Mammary epithelial cell (primary cell): ENCODE data around the gene ZNF565.

Source experiments
- CTCF ChIP-seq, 2 donors: IDR thresholded peaks in 1 of 2; conservative IDR thresholded peaks in 1 of 2; 2 replicates each; pipeline ENCODE4 v1.5.1; 2011 to 2012; ENCODE audit warnings: inconsistent platforms in 2 of 2, low read length in 2 of 2, mild to moderate bottlenecking in 2 of 2, control low read depth in 1 of 2, low read depth in 1 of 2; ENCODE audit not compliant: insufficient read depth in 1 of 2; ENCODE audit errors: extremely low read depth in 1 of 2
- EZH2 ChIP-seq: IDR thresholded peaks from 2 replicates; pipeline ENCODE4 v1.6.1; 2012; ENCODE audit warnings: low read length, inconsistent platforms, borderline replicate concordance

GRCh38 chr19:36183245-36183628 is 31.2 kb downstream of the ZNF565 start:
- TF ChIP-seq EZH2: no peak
- TF ChIP-seq CTCF (conservative IDR thresholded peaks at IDR 0.05 in 1 of 2, IDR thresholded peaks at IDR 0.05 in 1 of 2; ENCODE audit: extremely low read depth in 1 of 2, insufficient read depth in 1 of 2, low read depth in 1 of 2, low read length in 2 of 2): no peak
